Measurements from ENCODE around the gene P3H2.

The P3H2 gene

GRCh38 chr3:190116551-190117067 lies 4.1 kb downstream of the P3H2 start:
- DNase-seq (ENCODE audit: low read depth), result peak; percentile 52
- no peak for TF ChIP-seq CTCF (conservative IDR thresholded peaks at IDR 0.05; ENCODE audit: low read depth, low read length)
- no peak overlapping the region for H3K4me3 ChIP-seq (ENCODE audit: low read depth, low read length)

- H3K4me3 ChIP-seq (ENCODE audit: low read depth, low read length), result no peak overlapping the region
- no peak for TF ChIP-seq CTCF (conservative IDR thresholded peaks at IDR 0.05; ENCODE audit: low read depth, low read length)
- no peak for DNase-seq (ENCODE audit: low read depth)
Observed at GRCh38 chr3:190110826-190111225, 9.9 kb downstream of the P3H2 start.

- no peak for TF ChIP-seq CTCF (conservative IDR thresholded peaks at IDR 0.05; ENCODE audit: low read depth, low read length)
- DNase-seq (ENCODE audit: low read depth), result no peak
- H3K4me3 ChIP-seq (ENCODE audit: low read depth, low read length), result no peak overlapping the region
Observed at GRCh38 chr3:190109441-190109840, 11.3 kb downstream of the P3H2 start.

- H3K4me3 ChIP-seq (ENCODE audit: low read depth, low read length), result no peak overlapping the region
- TF ChIP-seq CTCF (conservative IDR thresholded peaks at IDR 0.05; ENCODE audit: low read depth, low read length), result no peak
- peak; percentile 46 for DNase-seq (ENCODE audit: low read depth)
Observed at GRCh38 chr3:190108804-190109203, 11.9 kb downstream of the P3H2 start.

- no peak overlapping the region for H3K4me3 ChIP-seq (ENCODE audit: low read depth, low read length)
- no peak for TF ChIP-seq CTCF (conservative IDR thresholded peaks at IDR 0.05; ENCODE audit: low read depth, low read length)
- DNase-seq (ENCODE audit: low read depth), result no peak
Observed at GRCh38 chr3:190105876-190106275, 14.8 kb downstream of the P3H2 start.

GRCh38 chr3:190101320-190102011 lies 19.2 kb downstream of the P3H2 start:
- H3K4me3 ChIP-seq (ENCODE audit: low read depth, low read length), result no peak overlapping the region
- no peak for TF ChIP-seq CTCF (conservative IDR thresholded peaks at IDR 0.05; ENCODE audit: low read depth, low read length)
- DNase-seq (ENCODE audit: low read depth), result peak; percentile 84

- no peak for DNase-seq (ENCODE audit: low read depth)
- TF ChIP-seq CTCF (conservative IDR thresholded peaks at IDR 0.05; ENCODE audit: low read depth, low read length), result no peak
- H3K4me3 ChIP-seq (ENCODE audit: low read depth, low read length), result no peak overlapping the region
Observed at GRCh38 chr3:190099099-190099498, 21.6 kb downstream of the P3H2 start.

All from choroid plexus epithelial cell (primary cell).